Activated T-cell treated with anti-CD3 and anti-CD28 coated beads, Interleukin-2, amount 50 U/mL, for 24 hours (primary cell): ENCODE results near the gene MAN2B1.
A peak's percentile ranks its signal among the peaks of the same experiment; 100 is the strongest.
"Not testable (repeated sequence)": the region's sequence is repeated elsewhere in the genome, so short reads cannot be mapped to it uniquely, and the experiment has no call there.

ENCODE experiments used
- DNase-seq: peaks from one replicate; pipeline ENCODE4 v3.0.0-alpha.2; 2020
- H3K27ac Mint-ChIP-seq: 2 replicates; pipeline ENCODE4 v1.8.0; 2020; ENCODE audit warnings: mild to moderate bottlenecking, mixed read lengths
- H3K27me3 Mint-ChIP-seq: 2 replicates; pipeline ENCODE4 v1.8.0; 2020; ENCODE audit warnings: mixed read lengths
- H3K36me3 Mint-ChIP-seq: 2 replicates; pipeline ENCODE4 v1.8.0; 2020; ENCODE audit warnings: low read depth, mixed read lengths
- H3K4me1 Mint-ChIP-seq: 2 replicates; pipeline ENCODE4 v1.8.0; 2020; ENCODE audit warnings: low read depth, mixed read lengths
- H3K4me3 Mint-ChIP-seq: 2 replicates; pipeline ENCODE4 v1.8.0; 2020; ENCODE audit warnings: mild to moderate bottlenecking, moderate library complexity, mixed read lengths
- H3K9me3 Mint-ChIP-seq: 2 replicates; pipeline ENCODE4 v1.8.0; 2020; ENCODE audit warnings: mixed read lengths

MAN2B1 gene

DNA sequence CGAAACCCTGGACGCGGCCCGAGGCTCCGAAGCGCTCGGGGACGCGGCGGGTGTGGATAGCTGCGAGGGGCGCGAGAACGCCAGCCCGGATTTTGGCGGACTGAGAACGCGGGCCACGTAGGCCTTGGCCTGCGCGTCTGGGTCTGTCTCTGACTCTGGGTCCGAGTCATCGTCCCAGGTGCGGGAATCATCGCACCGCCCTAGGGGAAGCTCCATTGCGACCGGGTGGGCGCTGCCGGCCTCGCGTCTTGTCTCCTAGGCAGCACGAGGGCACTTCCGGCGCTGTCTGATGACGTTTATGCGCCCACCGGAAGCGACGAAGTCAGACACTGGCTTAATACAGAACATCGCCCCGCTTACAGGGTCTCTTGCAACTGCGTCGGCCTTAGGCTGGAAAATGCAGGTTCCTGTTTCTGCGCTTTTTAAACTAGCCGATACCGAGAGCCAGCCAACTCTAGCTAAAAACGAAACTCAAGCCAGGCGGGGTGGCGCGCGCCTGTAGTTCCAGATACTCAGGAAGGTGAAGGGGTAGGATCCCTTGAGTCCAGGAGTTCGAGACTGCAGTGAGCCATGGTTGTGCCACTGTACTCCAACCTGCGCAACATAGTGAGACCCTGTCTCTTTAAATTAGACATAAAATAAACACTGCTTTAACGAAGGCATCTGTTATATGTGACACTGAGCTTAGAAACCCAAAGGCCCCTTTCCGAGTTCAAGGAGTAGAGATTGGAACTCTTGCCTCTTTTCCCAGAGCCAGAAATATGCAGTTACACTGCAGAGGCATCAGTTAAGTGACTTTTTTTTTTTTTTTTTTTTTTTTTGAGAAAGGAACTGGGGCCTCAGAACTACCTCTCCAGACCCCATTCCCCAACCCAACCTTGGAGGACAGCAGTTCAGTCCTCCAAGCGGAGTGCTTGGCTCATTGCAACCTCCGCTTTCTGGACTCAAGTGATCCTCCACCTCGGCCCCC is 30.1 kb upstream of the MAN2B1 start, which contains the start of gene FBXW9:
Gene FBXW9 (minus strand): TSS at position 266 of the 970 bp plus-strand sequence. CDS start 50 bp downstream, at position 216.
- no peaks in the 10 kb centered on the region for H3K27me3 Mint-ChIP-seq
- H3K36me3 Mint-ChIP-seq, result peaks cover 54% of the 10 kb centered on the region

GRCh38 chr19:12695997-12696365 is 29.4 kb upstream of the MAN2B1 start:
- Mint-ChIP-seq H3K27ac (peak overlapping the region; percentile 93), H3K4me1 (peaks cover 27% of the 10 kb centered on the region), H3K36me3 (peaks cover 53% of the 10 kb centered on the region), H3K4me3 (peak overlapping the region; percentile 87), H3K9me3 (no peaks in the 10 kb centered on the region), H3K27me3 (no peaks in the 10 kb centered on the region)
- DNase-seq, result no peak

More for the DNA sequence above, 30.1 kb upstream of the MAN2B1 start, which contains the start of gene FBXW9:
- peak; percentile 99 for DNase-seq
- H3K27ac Mint-ChIP-seq, result peak within 1 kb of the TSS; percentile 93
- peaks cover 27% of the 10 kb centered on the region for H3K4me1 Mint-ChIP-seq
- H3K4me3 Mint-ChIP-seq, result peak within 1 kb of the TSS; percentile 87
- H3K9me3 Mint-ChIP-seq, result no peaks in the 10 kb centered on the region

DNA sequence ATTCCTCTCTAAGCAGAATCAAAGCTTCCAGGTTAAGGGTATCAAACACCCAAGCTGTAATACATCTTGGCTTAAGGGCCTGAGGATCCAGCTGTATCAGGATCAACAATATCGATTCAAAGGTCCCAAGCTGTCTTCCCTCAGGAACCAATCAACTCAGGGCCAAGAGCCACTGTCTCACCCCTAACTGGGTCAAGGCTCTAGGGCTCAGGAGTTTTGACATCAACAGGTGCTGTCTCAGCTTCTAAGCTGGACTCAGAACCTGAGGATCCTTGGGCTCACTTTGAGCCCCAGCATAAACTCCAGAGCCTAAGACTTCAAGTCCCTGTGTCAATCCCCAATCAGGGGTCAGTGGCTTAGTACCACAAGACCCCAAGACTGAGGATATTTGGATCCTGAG is 29.0 kb upstream of the MAN2B1 start:
- H3K27ac Mint-ChIP-seq, result peak overlapping the region; percentile 79
- no peaks in the 10 kb centered on the region for H3K9me3 Mint-ChIP-seq
- peaks cover 27% of the 10 kb centered on the region for H3K4me1 Mint-ChIP-seq
- DNase-seq, result no peak
- peaks cover 51% of the 10 kb centered on the region for H3K36me3 Mint-ChIP-seq
- peak overlapping the region; percentile 87 for H3K4me3 Mint-ChIP-seq
- no peaks in the 10 kb centered on the region for H3K27me3 Mint-ChIP-seq

DNA sequence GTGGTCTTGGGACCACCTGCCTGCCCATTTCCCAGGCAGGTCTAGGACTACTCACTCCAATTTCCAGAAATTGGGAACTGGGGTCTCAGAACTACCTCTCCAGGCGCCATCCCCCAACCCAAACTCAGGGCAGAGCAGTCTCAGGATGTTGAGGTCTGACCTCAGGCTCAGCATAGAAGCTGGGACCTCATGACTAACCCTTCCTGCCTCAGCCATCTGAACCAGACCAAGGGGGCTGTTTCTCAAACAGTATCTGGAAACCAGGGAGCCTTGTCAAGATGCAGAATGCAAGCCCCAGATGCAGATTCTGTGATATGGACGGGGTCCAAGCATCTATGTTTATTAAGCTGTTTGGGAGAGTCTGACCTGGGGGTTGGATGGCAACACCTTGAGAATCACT is 28.6 kb upstream of the MAN2B1 start:
- Mint-ChIP-seq H3K4me1 (peaks cover 27% of the 10 kb centered on the region), H3K4me3 (peak overlapping the region; percentile 87), H3K9me3 (no peaks in the 10 kb centered on the region), H3K27ac (no peak overlapping the region), H3K27me3 (no peaks in the 10 kb centered on the region), H3K36me3 (peaks cover 51% of the 10 kb centered on the region)
- DNase-seq, result no peak

DNA sequence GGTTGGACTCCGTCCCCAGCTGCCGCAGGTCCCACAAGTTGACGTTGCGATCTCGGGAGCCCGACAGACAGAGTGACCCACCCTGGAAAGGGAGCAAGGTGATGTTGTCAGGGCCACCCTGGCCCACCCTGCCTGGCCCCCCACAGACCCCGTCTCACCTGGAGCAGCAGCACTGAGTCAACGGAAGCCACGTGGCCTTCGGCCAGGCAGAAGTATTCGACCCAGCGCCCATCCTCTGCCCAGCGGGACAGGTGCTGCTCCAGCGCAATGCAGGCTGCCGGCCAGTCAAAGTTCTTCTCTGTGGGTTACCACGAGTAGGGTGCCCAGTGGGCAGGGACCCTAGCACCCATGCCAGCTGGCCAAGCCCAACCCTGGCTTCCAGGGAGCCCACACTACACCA is 28.1 kb upstream of the MAN2B1 start:
- peaks cover 27% of the 10 kb centered on the region for H3K4me1 Mint-ChIP-seq
- peaks cover 49% of the 10 kb centered on the region for H3K36me3 Mint-ChIP-seq
- no peak overlapping the region for H3K27ac Mint-ChIP-seq
- H3K9me3 Mint-ChIP-seq, result no peaks in the 10 kb centered on the region
- DNase-seq, result no peak
- peak overlapping the region; percentile 87 for H3K4me3 Mint-ChIP-seq
- H3K27me3 Mint-ChIP-seq, result no peaks in the 10 kb centered on the region

DNA sequence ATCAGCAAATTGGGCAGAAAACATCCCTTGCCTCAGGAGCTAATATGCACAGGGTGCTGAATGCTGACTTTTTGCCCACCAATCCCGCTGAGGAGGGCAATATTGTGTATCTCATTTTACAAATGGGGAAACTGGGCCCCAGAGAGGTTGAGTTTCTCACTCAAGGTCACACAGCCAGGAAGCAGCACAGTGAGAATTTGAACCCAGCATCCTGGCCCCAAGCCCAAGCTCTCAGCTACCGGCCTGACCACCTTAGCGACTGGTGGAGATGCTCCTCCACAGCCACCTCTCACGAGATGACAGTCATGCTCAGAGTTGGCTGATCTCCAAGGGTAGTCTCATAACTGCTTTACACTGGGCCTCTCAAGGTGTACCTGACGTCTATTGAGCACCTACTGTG is 26.4 kb upstream of the MAN2B1 start:
- Mint-ChIP-seq H3K27me3 (no peaks in the 10 kb centered on the region), H3K4me1 (peaks cover 20% of the 10 kb centered on the region), H3K9me3 (no peaks in the 10 kb centered on the region), H3K27ac (no peak overlapping the region), H3K4me3 (no peak overlapping the region), H3K36me3 (peaks cover 51% of the 10 kb centered on the region)
- DNase-seq, result no peak

DNA sequence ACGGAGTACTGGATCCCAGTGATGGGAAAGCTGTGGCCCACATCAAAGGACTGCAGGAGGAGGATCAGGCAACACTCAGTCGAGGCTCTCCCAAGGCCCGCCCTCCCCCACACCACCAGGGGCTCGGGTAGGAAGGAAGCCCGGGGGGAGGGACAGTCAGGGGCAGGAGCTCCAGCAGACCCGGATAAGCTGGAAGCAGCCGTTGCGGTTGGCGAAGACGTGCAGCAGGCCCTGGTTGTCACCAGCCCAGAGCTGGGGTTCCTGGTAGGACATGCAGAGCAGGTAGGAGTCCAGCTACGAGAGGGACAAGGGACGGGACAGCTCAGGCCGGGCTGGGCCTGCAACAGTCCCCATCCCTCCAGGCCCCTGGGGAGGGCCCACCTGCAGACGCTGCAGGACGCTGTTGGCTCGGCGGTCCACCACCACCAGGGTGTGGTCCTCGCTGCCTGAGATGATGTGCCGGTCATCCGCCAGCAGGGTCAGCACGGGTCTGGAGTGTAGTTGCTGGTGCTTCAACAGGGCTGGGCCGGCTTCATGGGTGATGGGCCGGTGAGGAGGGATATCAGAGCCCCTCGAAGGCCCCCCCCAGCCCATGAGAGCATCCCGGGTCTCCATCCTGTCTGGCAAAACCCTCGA is 23.2 kb upstream of the MAN2B1 start:
- Mint-ChIP-seq H3K27me3 (no peaks in the 10 kb centered on the region), H3K9me3 (no peaks in the 10 kb centered on the region), H3K27ac (no peak overlapping the region), H3K4me1 (peaks cover 5% of the 10 kb centered on the region), H3K4me3 (no peak overlapping the region), H3K36me3 (peaks cover 47% of the 10 kb centered on the region)
- DNase-seq, result no peak

DNA sequence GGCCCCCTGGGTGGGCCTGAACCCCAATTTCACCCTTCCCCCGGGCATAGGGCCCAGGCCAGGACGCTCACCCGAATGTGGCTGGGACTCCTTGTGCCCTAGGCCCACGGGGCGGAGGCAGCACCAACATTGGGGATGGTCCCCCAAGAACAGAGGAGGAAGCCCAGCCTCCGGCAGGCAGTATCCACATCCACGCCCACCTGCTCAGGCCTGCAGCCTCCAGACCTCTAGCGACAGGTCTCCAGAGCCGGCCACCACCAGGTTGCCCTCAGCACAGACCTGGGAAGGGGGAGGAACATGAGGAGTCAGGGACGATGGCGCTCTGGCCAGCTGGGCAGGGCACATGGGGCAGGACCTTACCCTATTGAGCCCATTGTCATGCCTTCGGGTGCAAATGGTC is 22.5 kb upstream of the MAN2B1 start:
- no peak for DNase-seq
- no peak overlapping the region for H3K4me3 Mint-ChIP-seq
- H3K9me3 Mint-ChIP-seq, result no peaks in the 10 kb centered on the region
- H3K27me3 Mint-ChIP-seq, result no peaks in the 10 kb centered on the region
- H3K4me1 Mint-ChIP-seq, result no peaks in the 10 kb centered on the region
- peaks cover 43% of the 10 kb centered on the region for H3K36me3 Mint-ChIP-seq
- H3K27ac Mint-ChIP-seq, result no peak overlapping the region

DNA sequence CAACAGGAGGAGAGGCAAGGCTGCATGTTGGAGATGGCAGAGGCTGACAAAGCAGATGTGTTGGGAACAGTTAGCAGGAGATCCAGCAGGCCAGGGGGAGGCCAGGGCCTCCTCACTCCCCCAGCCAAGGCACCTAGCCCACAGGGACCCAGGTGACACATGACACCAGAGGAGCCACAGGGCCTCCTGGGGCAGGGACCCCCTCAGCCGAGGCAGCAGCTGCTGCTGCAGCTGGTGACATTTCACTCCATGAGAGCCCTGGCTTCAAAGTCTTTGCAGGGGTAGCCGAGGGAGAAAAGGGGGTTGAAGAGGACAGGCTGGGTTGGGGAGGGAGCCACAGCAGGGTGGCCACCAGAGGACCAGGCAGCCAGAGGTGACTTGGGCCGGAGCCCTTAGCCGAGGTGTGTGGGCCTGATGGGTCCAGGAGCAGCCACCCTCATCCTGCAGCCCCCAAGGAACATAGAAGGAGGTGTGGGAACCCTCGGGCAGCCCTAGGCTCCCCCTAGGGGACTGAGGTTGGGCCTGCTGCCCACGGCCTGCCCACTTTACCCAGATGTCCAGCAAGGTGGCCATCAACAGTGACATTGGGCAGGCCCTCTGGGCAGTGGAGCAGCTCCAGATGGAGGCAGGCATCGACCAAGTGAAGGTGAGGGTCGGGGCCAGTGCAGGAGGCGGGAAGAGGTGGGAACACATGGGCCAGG is 21.1 kb upstream of the MAN2B1 start, which contains the start of gene GNG14:
Gene GNG14 (plus strand): TSS at position 503 of the 701 bp plus-strand sequence. CDS start 51 bp downstream, at position 554.
- no peaks in the 10 kb centered on the region for H3K27me3 Mint-ChIP-seq
- no peaks in the 10 kb centered on the region for H3K4me1 Mint-ChIP-seq
- H3K4me3 Mint-ChIP-seq, result no peak within 1 kb of the TSS
- no peaks in the 10 kb centered on the region for H3K9me3 Mint-ChIP-seq
- H3K36me3 Mint-ChIP-seq, result peaks cover 36% of the 10 kb centered on the region
- H3K27ac Mint-ChIP-seq, result no peak within 1 kb of the TSS
- no peak for DNase-seq

DNA sequence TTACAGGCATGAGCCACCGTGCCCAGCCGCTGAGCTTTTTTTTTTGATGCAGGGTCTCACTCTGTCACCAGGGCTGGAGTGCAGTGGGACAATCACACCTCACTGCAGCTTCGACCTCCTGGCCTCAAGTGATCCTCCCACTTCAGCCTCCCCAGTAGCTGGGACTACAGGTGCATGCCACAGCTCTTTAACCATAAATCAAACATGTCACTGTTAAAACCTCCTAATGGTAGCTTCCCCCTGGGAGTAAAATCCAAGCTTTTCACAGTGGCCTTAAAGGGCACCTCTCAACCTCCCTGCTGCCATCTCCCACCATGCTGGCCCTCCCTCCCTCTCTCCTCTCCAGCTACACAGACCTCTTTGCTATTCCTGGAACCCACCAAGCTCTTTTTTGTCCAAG is 19.3 kb upstream of the MAN2B1 start:
- H3K4me1 Mint-ChIP-seq, result peaks cover 5% of the 10 kb centered on the region
- DNase-seq, result no peak
- H3K27ac Mint-ChIP-seq, result no peak overlapping the region
- no peaks in the 10 kb centered on the region for H3K9me3 Mint-ChIP-seq
- H3K27me3 Mint-ChIP-seq, result no peaks in the 10 kb centered on the region
- H3K4me3 Mint-ChIP-seq, result no peak overlapping the region
- H3K36me3 Mint-ChIP-seq, result peaks cover 37% of the 10 kb centered on the region

DNA sequence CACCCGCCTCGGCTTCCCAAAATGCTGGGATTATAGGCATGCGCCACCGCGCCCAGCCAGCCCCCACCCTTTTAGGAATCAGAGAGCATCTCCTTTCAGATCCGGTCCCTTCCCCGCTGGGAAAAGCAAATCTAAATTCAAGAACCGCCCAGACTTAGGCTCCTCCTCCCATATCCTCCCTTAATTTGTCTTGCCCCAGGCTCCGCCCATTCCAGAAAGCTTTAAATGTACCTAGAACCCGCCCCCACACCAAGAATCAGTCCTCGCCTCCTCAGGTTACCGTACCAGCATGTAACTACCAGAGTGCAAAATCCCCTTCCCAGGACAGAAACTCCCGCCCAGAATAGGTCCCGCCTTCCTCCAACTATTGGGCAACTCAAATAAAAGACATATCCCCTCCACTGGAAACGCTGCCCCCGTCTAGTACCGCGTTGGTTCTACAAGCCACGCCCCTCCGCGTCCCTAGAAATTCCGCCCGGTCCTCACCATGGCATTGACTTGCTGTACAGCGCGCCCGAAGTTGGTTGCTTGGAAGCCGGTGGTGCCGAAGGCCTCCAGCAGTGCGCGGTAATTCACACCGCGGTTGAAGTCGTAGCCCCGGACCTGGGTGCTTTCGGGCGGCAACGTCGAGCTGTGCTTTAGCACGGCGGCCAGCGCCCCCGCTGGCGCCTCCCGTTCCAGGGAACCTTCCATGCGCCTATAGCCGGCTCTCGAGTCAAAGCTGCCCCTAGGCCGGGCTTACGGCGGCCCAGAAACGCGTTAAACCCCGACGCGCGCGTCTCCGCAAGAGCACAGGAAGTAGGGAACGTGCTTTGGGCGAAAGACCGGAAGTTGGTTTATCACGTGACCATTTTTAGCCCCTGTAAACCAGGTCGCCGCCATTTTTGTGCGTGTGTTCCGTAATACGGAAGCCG is 14.8 kb upstream of the MAN2B1 start, which contains the start of gene DHPS:
Gene DHPS (minus strand): TSS at position 807 of the 914 bp plus-strand sequence. CDS start 114 bp downstream, at position 693.
- Mint-ChIP-seq H3K36me3 (peaks cover 47% of the 10 kb centered on the region), H3K27ac (peak within 1 kb of the TSS; percentile 99), H3K9me3 (no peaks in the 10 kb centered on the region), H3K27me3 (no peaks in the 10 kb centered on the region), H3K4me3 (peak within 1 kb of the TSS; percentile 98), H3K4me1 (peaks cover 27% of the 10 kb centered on the region)
- peak; percentile 89 for DNase-seq

DNA sequence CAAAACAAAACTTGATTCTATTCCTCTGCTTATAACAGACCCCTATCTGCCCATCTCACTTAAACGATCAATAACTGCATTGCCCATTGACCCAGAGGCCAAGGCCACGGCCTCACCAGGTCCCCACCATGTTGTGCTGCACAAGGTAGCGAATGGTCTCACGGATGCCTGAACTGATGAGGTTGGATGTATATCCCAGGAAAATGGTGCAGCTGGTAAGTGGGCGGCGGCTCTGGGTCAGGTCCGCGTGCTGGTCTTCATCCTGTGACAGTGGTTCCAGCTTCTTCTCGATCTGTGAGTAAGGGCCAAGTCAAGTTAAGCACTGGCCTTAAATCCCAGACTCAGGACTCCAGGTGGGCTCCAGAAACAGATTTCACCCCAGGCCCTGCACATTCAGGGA is 13.5 kb upstream of the MAN2B1 start:
- Mint-ChIP-seq H3K4me1 (peaks cover 28% of the 10 kb centered on the region), H3K9me3 (no peaks in the 10 kb centered on the region), H3K4me3 (peak overlapping the region; percentile 98), H3K27ac (peak overlapping the region; percentile 99), H3K27me3 (no peaks in the 10 kb centered on the region), H3K36me3 (peaks cover 60% of the 10 kb centered on the region)
- DNase-seq, result no peak

DNA sequence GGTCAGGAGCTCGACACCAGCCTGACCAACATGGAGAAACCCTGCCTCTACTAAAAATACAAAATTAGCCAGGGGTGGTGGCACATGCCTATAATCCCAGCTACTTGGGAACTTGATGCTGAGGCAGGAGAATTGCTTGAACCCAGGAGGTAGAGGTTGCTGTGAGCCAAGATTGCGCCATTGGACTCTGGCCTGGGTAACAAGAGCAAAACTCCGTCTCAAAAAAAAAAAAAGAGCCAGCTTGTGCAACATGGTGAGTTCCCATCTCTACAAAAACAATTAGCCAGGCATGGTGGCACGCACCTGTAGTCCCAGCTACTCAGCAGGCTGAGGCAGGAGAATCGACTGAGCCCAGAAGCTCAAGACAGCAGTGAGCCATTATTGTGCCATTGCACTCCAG is 11.5 kb upstream of the MAN2B1 start:
- Mint-ChIP-seq H3K36me3 (peaks cover 80% of the 10 kb centered on the region), H3K4me1 (peaks cover 31% of the 10 kb centered on the region)
- H3K9me3 Mint-ChIP-seq, H3K4me3 Mint-ChIP-seq, DNase-seq, H3K27me3 Mint-ChIP-seq, H3K27ac Mint-ChIP-seq: not testable (repeated sequence)
